ENCODE measurements around the gene RHNO1.

GRCh38 chr12:2841056-2841650 is 35.9 kb upstream of the RHNO1 start:
- TF ChIP-seq POLR2A (IDR thresholded peaks at IDR 0.05; ENCODE audit: extremely low read depth, insufficient read length) (no peak), CTCF (IDR thresholded peaks at IDR 0.05; ENCODE audit: low read depth, low read length) (no peak)
